Measurements from ENCODE around the gene UNKL.

The UNKL gene

GRCh38 chr16:1413684-1414531 is 596 bp downstream of the UNKL start:
- H3K4me3 ChIP-seq (ENCODE audit: low read depth, low read length) = peak overlapping the region; percentile 78
- DNase-seq (ENCODE audit: low read depth, low spot score) = no peak
- peak; percentile 68 for TF ChIP-seq CTCF (IDR thresholded peaks at IDR 0.05; ENCODE audit: insufficient read depth, low read length, missing control alignments)
- ChIA-PET POLR2A (no interaction called here), CTCF (no interaction called here)

GRCh38 chr16:1412847-1413246 is 1.7 kb downstream of the UNKL start:
- DNase-seq (ENCODE audit: low read depth, low spot score) = no peak
- POLR2A ChIA-PET = interaction anchor here (0.7 kb wide), 1 partner anchor 34 kb away, joined by 3 read pairs; no protein-coding TSS in a partner anchor
- no peak for TF ChIP-seq CTCF (IDR thresholded peaks at IDR 0.05; ENCODE audit: insufficient read depth, low read length, missing control alignments)
- CTCF ChIA-PET = interaction anchor here (0.9 kb wide), 1 partner anchor 49 kb away, joined by 3 read pairs; no protein-coding TSS in a partner anchor
- no peak overlapping the region for H3K4me3 ChIP-seq (ENCODE audit: low read depth, low read length)

GRCh38 chr16:1408171-1408837 is 6.2 kb downstream of the UNKL start:
- peak overlapping the region; percentile 67 for H3K4me3 ChIP-seq (ENCODE audit: low read depth, low read length)
- TF ChIP-seq CTCF (IDR thresholded peaks at IDR 0.05; ENCODE audit: insufficient read depth, low read length, missing control alignments) = no peak
- DNase-seq (ENCODE audit: low read depth, low spot score) = peak; percentile 9
- ChIA-PET CTCF (interaction anchor here (0.7 kb wide), 1 partner anchor 45 kb away, joined by 3 read pairs; no protein-coding TSS in a partner anchor), POLR2A (interaction anchor here (0.6 to 2.5 kb wide), 3 partner anchors 13 to 29 kb away, joined by 3 to 9 read pairs (median 3); partner anchors contain the start of gene UQCC4)

GRCh38 chr16:1407753-1408152 is 6.8 kb downstream of the UNKL start:
- DNase-seq (ENCODE audit: low read depth, low spot score) = no peak
- H3K4me3 ChIP-seq (ENCODE audit: low read depth, low read length) = peak overlapping the region; percentile 34
- no peak for TF ChIP-seq CTCF (IDR thresholded peaks at IDR 0.05; ENCODE audit: insufficient read depth, low read length, missing control alignments)
- ChIA-PET POLR2A (interaction anchor here (1.0 to 2.5 kb wide), 2 partner anchors 13 to 16 kb away, joined by 3 to 9 read pairs; partner anchors contain the start of gene UQCC4), CTCF (interaction anchor here (0.6 kb wide), 1 partner anchor 12 kb away, joined by 3 read pairs; the partner anchor contains the start of gene UQCC4)

- no peak for TF ChIP-seq CTCF (IDR thresholded peaks at IDR 0.05; ENCODE audit: insufficient read depth, low read length, missing control alignments)
- no peak overlapping the region for H3K4me3 ChIP-seq (ENCODE audit: low read depth, low read length)
- ChIA-PET CTCF (no interaction called here), POLR2A (no interaction called here)
- no peak for DNase-seq (ENCODE audit: low read depth, low spot score)
Measured at GRCh38 chr16:1403733-1404132, 10.8 kb downstream of the UNKL start.

GRCh38 chr16:1403036-1403435 is 11.5 kb downstream of the UNKL start:
- POLR2A ChIA-PET = no interaction called here
- no peak for TF ChIP-seq CTCF (IDR thresholded peaks at IDR 0.05; ENCODE audit: insufficient read depth, low read length, missing control alignments)
- CTCF ChIA-PET = no interaction called here
- DNase-seq (ENCODE audit: low read depth, low spot score) = no peak
- H3K4me3 ChIP-seq (ENCODE audit: low read depth, low read length) = no peak overlapping the region
